ENCODE results near the gene HIVEP3. TPM values are rescaled to one million over a fixed set of nuclear protein-coding genes. Genes with fewer than 3 reads are reported as not detected.

Gene HIVEP3
- total RNA-seq, 1 donor from 2014 or later, result 0.37 TPM

- DNase-seq (ENCODE audit: low spot score), result no peak
- H3K27me3 Mint-ChIP-seq (ENCODE audit: insufficient read depth, low read depth), result peaks cover 2% of the 10 kb centered on the region
- no peaks in the 10 kb centered on the region for H3K27me3 ChIP-seq
Measured at GRCh38 chr1:41467673-41468072, 451.0 kb downstream of the HIVEP3 start.

GRCh38 chr1:41466146-41466545, 452.6 kb downstream of the HIVEP3 start:
- peaks cover 3% of the 10 kb centered on the region for H3K4me1 Mint-ChIP-seq
- Histone ChIP-seq H3K27ac (no peak overlapping the region), H3K36me3 (no peaks in the 10 kb centered on the region), H2AFZ (replicated peaks) (no peak overlapping the region), H3K4me3 (no peak overlapping the region), H3K27me3 (no peaks in the 10 kb centered on the region), H3K79me2 (ENCODE audit: low read depth) (no peaks in the 10 kb centered on the region), H3F3A (ENCODE audit: low read depth) (no peaks in the 10 kb centered on the region), H3K4me2 (no peak overlapping the region), H3K9me3 (ENCODE audit: low read depth) (no peaks in the 10 kb centered on the region), H3K9ac (no peak overlapping the region), H4K20me1 (ENCODE audit: low read depth) (no peaks in the 10 kb centered on the region), H3K4me1 (no peaks in the 10 kb centered on the region)
- H3K4me3 Mint-ChIP-seq, result no peak overlapping the region
- no peaks in the 10 kb centered on the region for H3K36me3 Mint-ChIP-seq
- TF ChIP-seq EZH2phosphoT487 (IDR thresholded peaks at IDR 0.05), result no peak
- no peak for TF ChIP-seq EZH2 (IDR thresholded peaks at IDR 0.05)
- TF ChIP-seq, protein P1, sequence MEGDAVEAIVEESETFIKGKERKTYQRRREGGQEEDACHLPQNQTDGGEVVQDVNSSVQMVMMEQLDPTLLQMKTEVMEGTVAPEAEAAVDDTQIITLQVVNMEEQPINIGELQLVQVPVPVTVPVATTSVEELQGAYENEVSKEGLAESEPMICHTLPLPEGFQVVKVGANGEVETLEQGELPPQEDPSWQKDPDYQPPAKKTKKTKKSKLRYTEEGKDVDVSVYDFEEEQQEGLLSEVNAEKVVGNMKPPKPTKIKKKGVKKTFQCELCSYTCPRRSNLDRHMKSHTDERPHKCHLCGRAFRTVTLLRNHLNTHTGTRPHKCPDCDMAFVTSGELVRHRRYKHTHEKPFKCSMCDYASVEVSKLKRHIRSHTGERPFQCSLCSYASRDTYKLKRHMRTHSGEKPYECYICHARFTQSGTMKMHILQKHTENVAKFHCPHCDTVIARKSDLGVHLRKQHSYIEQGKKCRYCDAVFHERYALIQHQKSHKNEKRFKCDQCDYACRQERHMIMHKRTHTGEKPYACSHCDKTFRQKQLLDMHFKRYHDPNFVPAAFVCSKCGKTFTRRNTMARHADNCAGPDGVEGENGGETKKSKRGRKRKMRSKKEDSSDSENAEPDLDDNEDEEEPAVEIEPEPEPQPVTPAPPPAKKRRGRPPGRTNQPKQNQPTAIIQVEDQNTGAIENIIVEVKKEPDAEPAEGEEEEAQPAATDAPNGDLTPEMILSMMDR (IDR thresholded peaks at IDR 0.05), result no peak
- H3K27ac Mint-ChIP-seq, result no peak overlapping the region
- no peaks in the 10 kb centered on the region for H3K9me3 Mint-ChIP-seq
- peaks cover 2% of the 10 kb centered on the region for H3K27me3 Mint-ChIP-seq (ENCODE audit: insufficient read depth, low read depth)
- no peak for DNase-seq (ENCODE audit: low spot score)

More at GRCh38 chr1:41467673-41468072, 451.0 kb downstream of the HIVEP3 start:
- Histone ChIP-seq H3K79me2 (ENCODE audit: low read depth) (no peaks in the 10 kb centered on the region), H3K36me3 (no peaks in the 10 kb centered on the region), H2AFZ (replicated peaks) (no peak overlapping the region), H3K9ac (no peak overlapping the region), H3K4me3 (no peak overlapping the region), H3K9me3 (ENCODE audit: low read depth) (no peaks in the 10 kb centered on the region), H4K20me1 (ENCODE audit: low read depth) (no peaks in the 10 kb centered on the region), H3F3A (ENCODE audit: low read depth) (no peaks in the 10 kb centered on the region), H3K4me1 (no peaks in the 10 kb centered on the region), H3K4me2 (no peak overlapping the region), H3K27ac (no peak overlapping the region)
- H3K4me3 Mint-ChIP-seq, result no peak overlapping the region
- H3K27ac Mint-ChIP-seq, result no peak overlapping the region
- TF ChIP-seq EZH2 (IDR thresholded peaks at IDR 0.05), result no peak
- H3K4me1 Mint-ChIP-seq, result peaks cover 3% of the 10 kb centered on the region
- no peaks in the 10 kb centered on the region for H3K9me3 Mint-ChIP-seq
- no peaks in the 10 kb centered on the region for H3K36me3 Mint-ChIP-seq

- Mint-ChIP-seq H3K36me3 (no peaks in the 10 kb centered on the region), H3K9me3 (no peaks in the 10 kb centered on the region), H3K4me3 (no peak overlapping the region), H3K4me1 (peaks cover 3% of the 10 kb centered on the region), H3K27ac (no peak overlapping the region), H3K27me3 (ENCODE audit: insufficient read depth, low read depth) (peaks cover 2% of the 10 kb centered on the region)
- H3K4me1 ChIP-seq, result no peaks in the 10 kb centered on the region
- H3K9ac ChIP-seq, result no peak overlapping the region
- no peaks in the 10 kb centered on the region for H4K20me1 ChIP-seq (ENCODE audit: low read depth)
- TF ChIP-seq EZH2 (IDR thresholded peaks at IDR 0.05), result no peak
- no peak for TF ChIP-seq EZH2phosphoT487 (IDR thresholded peaks at IDR 0.05)
- TF ChIP-seq, protein P1 (IDR thresholded peaks at IDR 0.05), result no peak
- H3K27me3 ChIP-seq, result no peaks in the 10 kb centered on the region
- no peaks in the 10 kb centered on the region for H3K9me3 ChIP-seq (ENCODE audit: low read depth)
- no peaks in the 10 kb centered on the region for H3K79me2 ChIP-seq (ENCODE audit: low read depth)
- no peaks in the 10 kb centered on the region for H3K36me3 ChIP-seq
- no peak overlapping the region for H3K4me2 ChIP-seq
- no peaks in the 10 kb centered on the region for H3F3A ChIP-seq (ENCODE audit: low read depth)
- no peak overlapping the region for H3K27ac ChIP-seq
- no peak for DNase-seq (ENCODE audit: low spot score)
- H2AFZ ChIP-seq (replicated peaks), result no peak overlapping the region
- no peak overlapping the region for H3K4me3 ChIP-seq
Measured at GRCh38 chr1:41465741-41466140, 453.0 kb downstream of the HIVEP3 start.

- Histone ChIP-seq H3K4me2 (no peak overlapping the region), H3K27ac (no peak overlapping the region), H2AFZ (replicated peaks) (no peak overlapping the region), H3K9me3 (ENCODE audit: low read depth) (no peaks in the 10 kb centered on the region), H3K9ac (no peak overlapping the region), H3K36me3 (no peaks in the 10 kb centered on the region), H3K4me3 (no peak overlapping the region), H4K20me1 (ENCODE audit: low read depth) (no peaks in the 10 kb centered on the region), H3K27me3 (no peaks in the 10 kb centered on the region), H3K4me1 (no peaks in the 10 kb centered on the region), H3F3A (ENCODE audit: low read depth) (no peaks in the 10 kb centered on the region), H3K79me2 (ENCODE audit: low read depth) (no peaks in the 10 kb centered on the region)
- TF ChIP-seq EZH2phosphoT487 (IDR thresholded peaks at IDR 0.05) (no peak), EZH2 (IDR thresholded peaks at IDR 0.05) (no peak)
- TF ChIP-seq, protein P1 (IDR thresholded peaks at IDR 0.05), result no peak
- H3K27me3 Mint-ChIP-seq (ENCODE audit: insufficient read depth, low read depth), result peaks cover 2% of the 10 kb centered on the region
- no peak overlapping the region for H3K27ac Mint-ChIP-seq
- H3K36me3 Mint-ChIP-seq, result no peaks in the 10 kb centered on the region
- H3K9me3 Mint-ChIP-seq, result no peaks in the 10 kb centered on the region
- DNase-seq (ENCODE audit: low spot score), result no peak
- H3K4me1 Mint-ChIP-seq, result peaks cover 3% of the 10 kb centered on the region
- H3K4me3 Mint-ChIP-seq, result no peak overlapping the region
Measured at GRCh38 chr1:41464885-41465284, 453.8 kb downstream of the HIVEP3 start.
